ENCODE results near the gene ADIPOR2. TPM values are rescaled to one million over a fixed set of nuclear protein-coding genes. Genes with fewer than 3 reads are reported as not detected.

The ADIPOR2 gene
- total and polyA plus RNA-seq, 2 of the 4 experiments (the other 2 are of a cell fraction): 20.0 to 24.9 TPM

DNA sequence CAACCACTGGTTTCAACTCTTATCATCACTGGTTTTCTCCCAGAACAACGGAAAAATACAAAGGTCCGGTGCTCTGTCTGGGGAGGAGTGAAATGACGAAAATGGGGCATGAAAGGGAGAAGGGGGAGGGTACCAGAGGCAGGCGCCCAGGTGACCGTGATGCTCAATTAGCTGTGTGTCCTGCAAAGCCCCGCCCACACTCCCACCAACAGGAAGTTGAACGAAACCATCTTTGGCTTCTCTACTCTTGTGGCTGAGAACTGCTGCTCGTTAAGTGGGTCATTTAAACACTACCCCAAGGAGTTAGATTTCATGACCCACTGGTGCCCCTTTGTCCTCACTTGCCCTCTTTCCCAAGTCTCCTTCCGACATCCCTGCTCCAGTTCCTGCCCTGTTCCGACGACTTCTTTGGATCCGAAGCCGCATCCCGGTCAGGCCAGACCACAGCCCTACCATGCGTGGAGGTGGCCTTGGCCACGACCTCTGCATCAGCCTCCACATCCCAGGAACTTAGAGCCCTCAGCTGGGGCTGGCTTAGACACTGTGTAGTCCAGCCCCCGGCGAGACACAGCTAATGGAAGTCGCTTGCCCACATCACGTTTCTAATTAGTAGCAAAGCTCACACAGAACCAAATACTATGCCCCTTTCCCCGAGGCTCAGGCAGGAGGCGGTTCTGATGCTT is 118.1 kb downstream of the ADIPOR2 start:
- Histone ChIP-seq H4K8ac (ENCODE audit: low read depth in 2 of 2, low read length in 2 of 2) (no peak overlapping the region), H2BK5ac (ENCODE audit: low read depth, low read length, poor library complexity, severe bottlenecking) (no peak overlapping the region), H3K9ac (ENCODE audit: low read depth, low read length) (no peak overlapping the region), H3K36me3 (ENCODE audit: control insufficient read depth, insufficient read depth, low read length) (no peaks in the 10 kb centered on the region), H4K20me1 (ENCODE audit: insufficient read depth, low read length) (no peaks in the 10 kb centered on the region), H3K18ac (ENCODE audit: low read depth, low read length) (no peak overlapping the region), H3K56ac (ENCODE audit: extremely low read depth, insufficient read depth, low read length) (no peak overlapping the region), H3K14ac (replicated peaks; ENCODE audit: low read depth, low read length) (no peak overlapping the region), H2AK9ac (replicated peaks; ENCODE audit: low read depth, low read length, poor library complexity) (no peak overlapping the region), H3K23ac (ENCODE audit: low read depth, low read length) (no peak overlapping the region), H3K9me1 (ENCODE audit: insufficient read depth, low read length) (peaks cover 7% of the 10 kb centered on the region; the same call in 1 of the 2 replicates), H2AFZ (replicated peaks; ENCODE audit: low read length, poor library complexity) (no peak overlapping the region), H3K9me3 (ENCODE audit: control insufficient read depth, insufficient read depth, low read length) (no peaks in the 10 kb centered on the region), H3K4me1 (ENCODE audit: control insufficient read depth, insufficient read depth, low read length) (no peaks in the 10 kb centered on the region; the same call in 1 of the 2 replicates), H3K27ac (ENCODE audit: insufficient read depth, low read length) (no peak overlapping the region), H3K27me3 (ENCODE audit: control insufficient read depth, insufficient read depth, low read length) (peaks cover 2% of the 10 kb centered on the region; the same call in 1 of the 2 replicates), H3K4ac (ENCODE audit: low read depth, low read length) (no peak overlapping the region), H4K91ac (ENCODE audit: insufficient read depth, low read depth, low read length) (no peak overlapping the region), H2AK5ac (ENCODE audit: low read depth, low read length) (no peak overlapping the region), H2BK120ac (ENCODE audit: low read depth, low read length) (no peak overlapping the region), H4K5ac (ENCODE audit: low read depth, low read length) (no peak overlapping the region), H3K4me2 (ENCODE audit: low read depth, low read length) (no peak overlapping the region), H3K79me1 (ENCODE audit: low read depth in 1 of 2, low read length in 2 of 2) (no peaks in the 10 kb centered on the region), H2BK15ac (ENCODE audit: low read depth, low read length) (no peak overlapping the region), H3K4me3 (ENCODE audit: insufficient read depth, low read depth, low read length) (no peak overlapping the region), H2BK20ac (ENCODE audit: low read depth, low read length) (no peak overlapping the region)
- ATAC-seq (ENCODE audit: low read depth) (no peak), DNase-seq (no peak)
- 80% methylated on average over 1 of the region's 22 CpGs; no CpG with 5 or more reads in 1 of the 2 experiments for WGBS, 2 experiments (ENCODE audit: extremely low coverage in 2 of 2, insufficient read length in 1 of 2)
- TF ChIP-seq MXI1 (IDR thresholded peaks at IDR 0.05; ENCODE audit: borderline replicate concordance, low read depth, low read length): no peak
- no peak for TF ChIP-seq CHD1 (IDR thresholded peaks at IDR 0.05; ENCODE audit: low read depth, low read length)
- no peak for TF ChIP-seq RAD21 (IDR thresholded peaks at IDR 0.05; ENCODE audit: low read length)
- TF ChIP-seq SMC3 (IDR thresholded peaks at IDR 0.05; ENCODE audit: low read depth, low read length): no peak
- TF ChIP-seq NFE2L2 (IDR thresholded peaks at IDR 0.05; ENCODE audit: low read depth, low read length): no peak
- dilution Hi-C loops (cut with HindIII; ENCODE audit: low sequenced_read_pairs, unreplicated experiment): no loop called here
- POLR2A ChIA-PET (ENCODE audit: unreplicated experiment): no interaction called here
- in situ Hi-C loops (cut with MboI; ENCODE audit: low sequenced_read_pairs): loop anchor here (10.0 to 25.0 kb wide), 3 partner anchors 216 to 776 kb away; no protein-coding TSS in a partner anchor
- no TSS peak for BruUV-seq (replicated peaks)
- CTCF ChIA-PET: no interaction called here
- intact Hi-C loops (cut with micrococcal nuclease): no loop called here
